ENCODE measurements around the gene KCNK1.
"Not testable (repeated sequence)": the region's sequence is repeated elsewhere in the genome, so short reads cannot be mapped to it uniquely, and the experiment has no call there.

Gene KCNK1

GRCh38 chr1:233673947-233674431 lies 60.1 kb downstream of the KCNK1 start:
- H3K9me3 ChIP-seq (ENCODE audit: control insufficient read depth, low read length) = no peaks in the 10 kb centered on the region
- no peak overlapping the region for H3K4me3 ChIP-seq (ENCODE audit: low read length)
- peak overlapping the region; percentile 58 for H3K9ac ChIP-seq (ENCODE audit: low read length)
- no peaks in the 10 kb centered on the region for H3K27me3 ChIP-seq (ENCODE audit: control insufficient read depth, insufficient read depth, low read length)
- peaks cover 57% of the 10 kb centered on the region for H3K4me1 ChIP-seq (ENCODE audit: control insufficient read depth, insufficient read depth, low read length)
- peaks cover 6% of the 10 kb centered on the region for H3K36me3 ChIP-seq (ENCODE audit: control insufficient read depth, insufficient read depth, low read length)

DNA sequence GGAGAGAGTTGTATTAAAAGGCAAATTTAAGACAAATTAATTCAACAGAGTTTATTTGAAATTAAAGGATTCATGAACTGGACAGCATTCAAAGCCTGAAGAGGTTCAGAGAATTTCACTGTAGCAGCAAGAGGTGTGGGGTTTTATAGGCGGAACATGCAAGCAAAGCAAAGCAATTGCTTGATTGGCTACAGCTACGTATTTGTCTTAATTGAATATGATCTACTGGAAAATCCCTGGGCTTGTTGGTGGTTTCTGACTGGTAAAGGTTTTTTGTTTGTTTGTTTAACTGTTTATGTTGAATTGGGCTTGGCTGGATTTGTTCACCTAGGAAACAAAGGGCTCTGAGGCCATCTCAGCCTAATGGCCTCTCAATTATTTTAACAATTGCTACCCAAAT lies 61.5 kb downstream of the KCNK1 start:
- Histone ChIP-seq H3K36me3 (ENCODE audit: control insufficient read depth, insufficient read depth, low read length) (peaks cover 6% of the 10 kb centered on the region), H3K4me3 (ENCODE audit: low read length) (no peak overlapping the region), H3K4me1 (ENCODE audit: control insufficient read depth, insufficient read depth, low read length) (peaks cover 51% of the 10 kb centered on the region), H3K9me3 (ENCODE audit: control insufficient read depth, low read length) (no peaks in the 10 kb centered on the region), H3K27me3 (ENCODE audit: control insufficient read depth, insufficient read depth, low read length) (no peaks in the 10 kb centered on the region), H3K9ac (ENCODE audit: low read length) (no peak overlapping the region)

DNA sequence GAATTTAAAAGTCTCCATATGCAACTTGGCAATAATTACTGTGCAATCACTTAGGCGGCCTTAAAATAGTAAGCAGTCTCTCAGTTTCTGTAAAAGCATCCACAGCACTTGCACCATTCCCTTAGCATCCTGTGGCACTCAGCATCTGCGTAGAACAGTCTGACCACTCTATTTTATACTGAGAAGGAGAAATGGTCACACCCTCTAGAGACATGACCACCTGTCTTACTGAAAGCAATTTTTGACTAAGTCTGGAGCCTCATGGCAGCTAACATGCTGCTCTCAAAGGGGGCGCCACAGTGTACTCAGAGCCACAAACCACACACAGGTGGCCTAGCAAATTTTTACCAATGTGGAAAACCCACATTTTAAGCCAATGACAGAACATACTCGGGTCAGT lies 62.0 kb downstream of the KCNK1 start:
- Histone ChIP-seq H3K4me3 (ENCODE audit: low read length) (no peak overlapping the region), H3K4me1 (ENCODE audit: control insufficient read depth, insufficient read depth, low read length) (peaks cover 49% of the 10 kb centered on the region), H3K9ac (ENCODE audit: low read length) (no peak overlapping the region), H3K9me3 (ENCODE audit: control insufficient read depth, low read length) (no peaks in the 10 kb centered on the region), H3K27me3 (ENCODE audit: control insufficient read depth, insufficient read depth, low read length) (no peaks in the 10 kb centered on the region), H3K36me3 (ENCODE audit: control insufficient read depth, insufficient read depth, low read length) (peaks cover 6% of the 10 kb centered on the region)

- H3K27me3 ChIP-seq (ENCODE audit: control insufficient read depth, insufficient read depth, low read length) = no peaks in the 10 kb centered on the region
- no peak overlapping the region for H3K9ac ChIP-seq (ENCODE audit: low read length)
- H3K36me3 ChIP-seq (ENCODE audit: control insufficient read depth, insufficient read depth, low read length) = no peaks in the 10 kb centered on the region
- H3K4me1 ChIP-seq (ENCODE audit: control insufficient read depth, insufficient read depth, low read length) = peaks cover 37% of the 10 kb centered on the region
- no peaks in the 10 kb centered on the region for H3K9me3 ChIP-seq (ENCODE audit: control insufficient read depth, low read length)
- no peak overlapping the region for H3K4me3 ChIP-seq (ENCODE audit: low read length)
These were observed 63.9 kb downstream of the KCNK1 start for GRCh38 chr1:233677690-233678354.

- Histone ChIP-seq H3K4me3 (ENCODE audit: low read length) (no peak overlapping the region), H3K9me3 (ENCODE audit: control insufficient read depth, low read length) (no peaks in the 10 kb centered on the region), H3K36me3 (ENCODE audit: control insufficient read depth, insufficient read depth, low read length) (no peaks in the 10 kb centered on the region), H3K9ac (ENCODE audit: low read length) (no peak overlapping the region), H3K27me3 (ENCODE audit: control insufficient read depth, insufficient read depth, low read length) (no peaks in the 10 kb centered on the region), H3K4me1 (ENCODE audit: control insufficient read depth, insufficient read depth, low read length) (peaks cover 25% of the 10 kb centered on the region)
These were observed 65.1 kb downstream of the KCNK1 start for GRCh38 chr1:233679030-233679429.

DNA sequence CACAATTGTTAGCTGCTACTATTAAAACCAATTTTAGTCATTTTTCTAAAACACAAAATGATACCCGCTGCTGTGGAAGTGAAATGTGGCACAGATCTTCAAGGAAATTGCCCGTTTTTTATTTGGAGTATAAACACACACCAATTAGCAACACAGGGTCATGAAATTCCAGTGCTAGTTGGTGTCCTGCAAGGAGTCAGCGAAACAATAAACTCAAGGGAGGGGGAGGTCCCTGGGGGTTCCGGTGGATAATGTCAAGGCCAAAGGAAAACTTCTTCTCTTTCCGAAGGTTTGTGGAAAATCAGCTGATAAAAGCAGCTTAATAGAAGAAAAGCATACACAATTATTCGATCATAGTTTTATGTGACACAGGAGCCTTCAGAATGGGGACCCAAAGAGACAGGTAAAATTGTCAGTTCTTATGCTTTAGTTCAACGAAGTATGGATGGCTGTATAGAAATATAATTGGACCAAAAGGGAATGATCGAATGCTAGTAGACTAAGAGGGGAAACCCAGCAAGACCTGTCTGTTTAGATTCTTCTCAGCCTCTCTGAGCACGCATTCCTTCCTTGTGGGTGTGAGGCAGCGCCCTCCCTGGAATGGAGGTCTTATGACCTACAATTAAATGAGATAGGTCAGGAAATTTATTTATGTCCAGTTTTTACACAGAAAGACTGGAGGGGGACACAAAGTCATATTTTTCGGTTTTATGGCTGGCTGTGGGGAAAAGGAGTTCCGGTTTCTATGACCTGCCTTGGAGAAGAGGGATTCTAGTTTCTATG lies 65.9 kb downstream of the KCNK1 start:
- H3K4me3 ChIP-seq (ENCODE audit: low read length) = no peak overlapping the region
- no peaks in the 10 kb centered on the region for H3K36me3 ChIP-seq (ENCODE audit: control insufficient read depth, insufficient read depth, low read length)
- no peak overlapping the region for H3K9ac ChIP-seq (ENCODE audit: low read length)
- no peaks in the 10 kb centered on the region for H3K27me3 ChIP-seq (ENCODE audit: control insufficient read depth, insufficient read depth, low read length)
- H3K9me3 ChIP-seq (ENCODE audit: control insufficient read depth, low read length) = no peaks in the 10 kb centered on the region
- H3K4me1 ChIP-seq (ENCODE audit: control insufficient read depth, insufficient read depth, low read length) = peaks cover 17% of the 10 kb centered on the region

DNA sequence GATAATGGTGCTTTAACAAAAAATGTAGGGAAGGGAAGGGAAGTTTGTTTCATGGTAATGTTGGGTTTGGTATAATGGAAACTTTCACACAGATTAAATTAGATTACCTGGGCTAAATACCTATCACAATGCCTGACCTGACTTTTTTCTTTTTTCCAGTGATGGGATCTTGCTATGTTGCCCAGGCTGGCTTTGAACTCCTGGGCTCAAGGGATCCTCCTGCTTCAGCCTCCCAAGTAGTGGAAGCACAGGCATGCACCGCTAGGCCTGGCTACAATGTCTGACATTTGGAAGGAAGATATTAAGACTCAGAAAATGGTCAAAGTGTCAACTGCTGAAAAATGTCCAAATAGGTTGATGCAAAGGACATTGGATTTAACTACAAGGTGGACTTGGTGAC lies 67.4 kb downstream of the KCNK1 start:
- Histone ChIP-seq H3K4me1 (ENCODE audit: control insufficient read depth, insufficient read depth, low read length) (peaks cover 17% of the 10 kb centered on the region), H3K9ac (ENCODE audit: low read length) (no peak overlapping the region), H3K27me3 (ENCODE audit: control insufficient read depth, insufficient read depth, low read length) (no peaks in the 10 kb centered on the region), H3K36me3 (ENCODE audit: control insufficient read depth, insufficient read depth, low read length) (no peaks in the 10 kb centered on the region), H3K9me3 (ENCODE audit: control insufficient read depth, low read length) (no peaks in the 10 kb centered on the region), H3K4me3 (ENCODE audit: low read length) (no peak overlapping the region)

- not testable (repeated sequence) for H3K9me3 ChIP-seq (ENCODE audit: control insufficient read depth, low read length); H3K9ac ChIP-seq (ENCODE audit: low read length); H3K4me3 ChIP-seq (ENCODE audit: low read length); H3K36me3 ChIP-seq (ENCODE audit: control insufficient read depth, insufficient read depth, low read length); H3K27me3 ChIP-seq (ENCODE audit: control insufficient read depth, insufficient read depth, low read length)
- H3K4me1 ChIP-seq (ENCODE audit: control insufficient read depth, insufficient read depth, low read length) = peaks cover 11% of the 10 kb centered on the region
These were observed 72.7 kb downstream of the KCNK1 start for GRCh38 chr1:233686653-233687052.

GRCh38 chr1:233689017-233689747 lies 75.3 kb downstream of the KCNK1 start:
- no peak overlapping the region for H3K9ac ChIP-seq (ENCODE audit: low read length)
- H3K27me3 ChIP-seq (ENCODE audit: control insufficient read depth, insufficient read depth, low read length) = no peaks in the 10 kb centered on the region
- H3K4me1 ChIP-seq (ENCODE audit: control insufficient read depth, insufficient read depth, low read length) = peaks cover 15% of the 10 kb centered on the region
- no peaks in the 10 kb centered on the region for H3K36me3 ChIP-seq (ENCODE audit: control insufficient read depth, insufficient read depth, low read length)
- H3K4me3 ChIP-seq (ENCODE audit: low read length) = no peak overlapping the region
- H3K9me3 ChIP-seq (ENCODE audit: control insufficient read depth, low read length) = no peaks in the 10 kb centered on the region

DNA sequence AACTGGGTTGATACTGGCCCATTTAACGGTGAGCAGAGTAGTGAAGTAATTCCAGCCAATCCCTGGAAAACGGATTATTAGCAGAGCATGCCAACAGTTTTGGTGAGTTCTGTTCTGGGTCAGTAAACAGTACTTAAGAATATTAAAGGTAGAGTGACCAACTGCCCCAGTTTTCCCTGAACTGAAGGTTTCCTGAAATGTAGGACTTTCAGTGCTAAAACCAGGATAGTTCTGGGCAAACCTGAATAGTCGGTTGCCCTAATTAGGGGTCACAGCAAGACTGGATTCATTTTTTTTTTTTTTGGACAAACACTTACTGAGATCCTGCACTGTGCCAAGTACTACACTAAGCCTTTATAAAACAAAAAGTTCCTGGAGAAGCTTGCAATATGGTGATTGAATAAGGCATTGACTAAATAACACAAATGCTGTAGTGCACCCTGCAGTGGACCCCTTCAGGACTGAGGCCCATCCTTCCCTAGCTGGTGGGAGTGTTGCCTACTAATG lies 75.9 kb downstream of the KCNK1 start:
- Histone ChIP-seq H3K4me1 (ENCODE audit: control insufficient read depth, insufficient read depth, low read length) (peaks cover 20% of the 10 kb centered on the region), H3K9me3 (ENCODE audit: control insufficient read depth, low read length) (no peaks in the 10 kb centered on the region), H3K4me3 (ENCODE audit: low read length) (no peak overlapping the region), H3K9ac (ENCODE audit: low read length) (no peak overlapping the region), H3K36me3 (ENCODE audit: control insufficient read depth, insufficient read depth, low read length) (no peaks in the 10 kb centered on the region), H3K27me3 (ENCODE audit: control insufficient read depth, insufficient read depth, low read length) (no peaks in the 10 kb centered on the region)

DNA sequence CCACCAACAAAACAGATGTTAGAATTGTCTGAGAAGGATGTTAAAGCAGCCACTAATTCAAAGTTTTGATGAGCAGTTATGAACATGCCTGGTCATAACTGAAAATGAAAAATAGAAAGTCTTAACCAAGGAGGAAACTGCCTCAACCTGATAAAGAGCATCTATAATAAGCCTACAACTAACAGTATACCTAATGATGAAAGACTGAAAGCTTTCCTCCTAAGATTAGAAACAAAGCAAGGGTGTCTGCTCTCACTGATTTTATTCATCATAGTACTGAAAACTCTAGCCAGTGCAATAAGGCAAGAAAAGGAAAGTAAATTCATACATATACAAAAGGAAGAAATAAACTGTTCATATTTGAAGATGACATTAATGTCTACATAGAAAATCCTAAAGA lies 82.0 kb downstream of the KCNK1 start:
- H3K36me3 ChIP-seq (ENCODE audit: control insufficient read depth, insufficient read depth, low read length) = no peaks in the 10 kb centered on the region
- H3K9me3 ChIP-seq (ENCODE audit: control insufficient read depth, low read length) = no peaks in the 10 kb centered on the region
- no peak overlapping the region for H3K9ac ChIP-seq (ENCODE audit: low read length)
- peaks cover 9% of the 10 kb centered on the region for H3K4me1 ChIP-seq (ENCODE audit: control insufficient read depth, insufficient read depth, low read length)
- H3K4me3 ChIP-seq (ENCODE audit: low read length) = no peak overlapping the region
- no peaks in the 10 kb centered on the region for H3K27me3 ChIP-seq (ENCODE audit: control insufficient read depth, insufficient read depth, low read length)

DNA sequence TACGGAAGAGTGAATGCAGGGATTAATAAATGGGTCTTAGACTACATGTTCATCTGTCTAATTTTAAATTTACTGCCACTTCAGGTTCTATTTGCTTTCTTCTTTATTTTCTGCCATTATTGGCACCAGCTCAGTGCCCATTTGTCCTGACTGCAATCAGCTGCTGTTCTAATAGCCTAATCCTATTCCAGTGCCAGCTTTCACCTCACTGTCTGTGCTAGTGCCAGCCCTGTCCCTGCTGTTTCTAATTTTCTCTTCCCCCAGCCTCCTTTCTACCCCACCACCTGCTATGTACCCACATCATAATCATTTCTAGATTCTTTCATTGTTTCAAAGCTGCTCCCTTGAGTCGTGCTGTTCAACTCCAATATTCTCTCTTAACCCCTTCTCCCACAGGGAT lies 86.4 kb downstream of the KCNK1 start:
- Histone ChIP-seq H3K36me3 (ENCODE audit: control insufficient read depth, insufficient read depth, low read length) (no peaks in the 10 kb centered on the region), H3K27me3 (ENCODE audit: control insufficient read depth, insufficient read depth, low read length) (no peaks in the 10 kb centered on the region)

More for the DNA sequence above, 86.4 kb downstream of the KCNK1 start:
- Histone ChIP-seq H3K4me1 (ENCODE audit: control insufficient read depth, insufficient read depth, low read length) (peaks cover 4% of the 10 kb centered on the region), H3K9me3 (ENCODE audit: control insufficient read depth, low read length) (no peaks in the 10 kb centered on the region), H3K9ac (ENCODE audit: low read length) (no peak overlapping the region), H3K4me3 (ENCODE audit: low read length) (no peak overlapping the region)
